AML-193 (cell line): ENCODE results near the gene RYK.
"Not testable (repeated sequence)": the region's sequence is repeated elsewhere in the genome, so short reads cannot be mapped to it uniquely, and the experiment has no call there.

Source experiments
- DNase-seq, 2 experiments: peaks; one replicate each; lab custom pipeline; 2025; lab: John Stamatoyannopoulos, UW

Gene RYK

GRCh38 chr3:134216191-134216764 lies 34.4 kb downstream of the RYK start:
- DNase-seq = no peak

- no peak for DNase-seq
These were observed 36.4 kb downstream of the RYK start for GRCh38 chr3:134214239-134214638.

DNA sequence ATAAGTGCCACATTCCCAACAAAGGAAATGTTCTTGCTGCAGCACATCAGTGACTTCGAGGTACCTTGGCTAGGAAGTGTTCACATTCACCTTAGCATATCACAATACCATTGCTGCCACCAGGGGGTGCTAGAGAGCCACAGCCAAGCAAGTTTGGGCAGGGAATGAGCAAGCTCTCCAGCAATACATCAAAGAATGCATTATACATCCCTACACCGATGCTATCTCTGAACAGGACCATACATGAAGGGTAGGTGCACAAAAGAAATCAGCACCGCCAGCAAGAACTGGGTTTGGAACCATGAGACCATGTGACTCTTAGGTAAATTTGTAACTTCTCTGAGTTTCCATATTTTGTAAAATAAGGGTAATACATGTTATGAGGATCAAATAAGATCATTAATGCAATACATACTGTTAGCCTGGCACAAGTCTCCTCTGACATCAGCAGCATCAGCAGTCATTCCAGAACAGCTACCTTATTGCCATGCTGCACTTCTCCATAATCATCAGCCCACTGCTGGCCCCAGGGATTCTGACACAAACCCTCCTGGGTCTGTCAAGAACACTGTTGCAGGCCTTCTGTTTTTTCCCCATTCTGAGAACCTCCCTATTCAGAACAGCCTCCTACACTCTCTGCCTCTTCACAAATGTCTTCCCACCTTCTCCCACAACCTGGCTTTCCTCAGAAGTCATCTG lies 37.5 kb downstream of the RYK start:
- peak; percentile 84 to 85 for DNase-seq

- DNase-seq = peak; percentile 55 to 61
These were observed 38.9 kb downstream of the RYK start for GRCh38 chr3:134211797-134212196.

DNA sequence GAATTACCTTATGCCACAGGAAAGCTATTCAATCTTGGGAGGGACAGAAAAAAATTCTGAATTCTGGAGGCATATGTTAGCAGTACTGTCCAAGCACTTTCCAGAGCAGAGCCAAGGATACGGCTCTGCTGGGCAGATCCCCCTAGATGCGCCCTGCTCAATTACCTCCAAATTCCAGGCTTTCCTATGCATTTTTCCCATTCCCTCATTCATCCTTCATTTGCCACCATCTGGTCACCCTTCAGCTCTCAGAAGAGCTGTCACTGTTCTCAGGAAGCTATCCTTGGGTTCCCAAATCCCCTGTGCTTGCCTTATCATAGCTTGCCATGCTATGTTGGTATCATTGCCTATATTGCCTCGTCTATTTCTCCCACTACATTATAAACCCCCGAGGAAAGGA lies 45.2 kb downstream of the RYK start:
- DNase-seq = no peak

DNA sequence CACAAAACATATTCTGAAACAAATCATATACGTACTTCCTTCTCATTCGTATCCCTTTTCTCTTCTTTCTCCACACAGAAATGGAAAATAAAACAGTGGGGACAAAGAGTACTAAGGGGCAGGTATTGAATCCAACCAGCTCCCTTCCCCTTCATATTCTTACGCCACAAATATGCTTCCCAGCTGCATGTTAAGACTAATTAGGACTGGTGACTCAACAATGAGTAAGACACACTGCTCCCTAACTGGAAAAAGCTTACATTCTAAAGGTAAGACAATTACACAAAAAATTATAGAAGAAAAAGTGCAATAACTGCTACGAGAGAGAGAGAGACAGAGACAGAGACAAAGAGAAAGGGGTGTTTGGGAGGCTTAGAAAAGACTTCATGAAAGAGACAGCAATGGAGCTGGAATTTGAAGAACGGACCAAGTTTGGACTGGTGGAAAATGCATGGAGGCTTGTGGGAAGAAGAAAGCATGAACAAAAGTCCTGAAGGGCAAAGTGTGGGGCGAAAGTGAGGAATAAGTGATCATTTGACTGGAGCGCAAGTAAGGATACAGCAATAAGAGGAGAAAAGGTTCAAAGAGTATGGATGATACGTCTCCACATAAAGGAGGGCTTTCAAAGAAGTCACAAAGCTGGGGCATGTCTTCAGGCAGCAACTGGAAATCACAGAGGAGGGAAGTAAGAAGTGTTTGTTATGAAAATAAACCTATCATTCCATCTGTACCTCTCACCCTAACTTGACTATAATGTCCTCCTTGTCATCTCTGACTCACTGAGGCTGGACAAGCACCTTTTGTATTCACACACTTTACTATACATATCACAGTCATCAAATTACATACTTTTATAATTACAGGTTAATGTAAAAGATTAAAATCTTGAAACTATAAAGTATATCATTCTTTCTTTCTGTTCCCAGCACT lies 49.2 kb downstream of the RYK start:
- no peak for DNase-seq

- not testable (repeated sequence) for DNase-seq
These were observed 50.8 kb downstream of the RYK start for GRCh38 chr3:134199880-134200279.

DNA sequence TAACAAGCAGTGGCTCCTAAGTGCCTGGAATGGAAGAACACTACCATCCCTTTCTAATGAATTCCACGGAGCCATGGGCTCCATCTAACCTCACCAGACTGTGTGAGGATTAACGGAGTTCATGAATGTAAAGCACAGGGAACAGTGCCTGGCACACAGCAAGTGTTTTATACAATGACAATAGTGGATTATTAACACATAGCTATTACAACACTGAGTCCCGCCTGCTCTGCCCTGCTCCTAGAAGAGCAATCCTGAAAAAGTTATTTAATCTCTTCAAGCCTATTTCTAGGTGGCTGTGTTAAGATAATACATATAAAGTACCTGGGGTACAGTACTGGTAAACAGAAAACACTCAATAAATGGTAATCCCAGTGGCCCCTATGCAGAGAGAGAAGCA lies 51.4 kb downstream of the RYK start:
- no peak for DNase-seq

- DNase-seq = no peak
These were observed 52.2 kb downstream of the RYK start for GRCh38 chr3:134198414-134198813.

- DNase-seq = peak; percentile 56 to 68
These were observed 52.9 kb downstream of the RYK start for GRCh38 chr3:134197681-134198261.

GRCh38 chr3:134194247-134194646 lies 56.4 kb downstream of the RYK start:
- no peak for DNase-seq

- no peak for DNase-seq
These were observed 60.4 kb downstream of the RYK start for GRCh38 chr3:134190250-134190649.

DNA sequence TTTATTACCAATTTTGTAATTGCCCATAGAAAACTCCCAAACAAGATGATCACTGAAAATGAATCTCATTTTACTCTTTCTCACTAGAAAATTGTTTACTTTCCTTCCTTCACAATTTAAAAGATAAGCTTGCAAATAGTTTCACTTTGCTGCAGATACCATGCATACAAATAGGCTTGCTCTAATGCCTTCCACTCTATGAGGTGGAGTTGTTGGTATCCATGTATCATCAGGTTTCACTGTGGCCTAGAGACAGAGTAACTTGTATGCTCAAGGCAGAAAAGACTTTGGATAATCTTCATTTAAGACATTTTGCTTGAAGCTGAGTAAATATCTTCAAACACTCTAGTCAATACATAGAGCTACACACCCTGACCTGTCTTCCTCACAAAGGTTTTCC lies 60.8 kb downstream of the RYK start:
- DNase-seq = no peak

- DNase-seq = no peak
These were observed 64.3 kb downstream of the RYK start for GRCh38 chr3:134186391-134186790.

DNA sequence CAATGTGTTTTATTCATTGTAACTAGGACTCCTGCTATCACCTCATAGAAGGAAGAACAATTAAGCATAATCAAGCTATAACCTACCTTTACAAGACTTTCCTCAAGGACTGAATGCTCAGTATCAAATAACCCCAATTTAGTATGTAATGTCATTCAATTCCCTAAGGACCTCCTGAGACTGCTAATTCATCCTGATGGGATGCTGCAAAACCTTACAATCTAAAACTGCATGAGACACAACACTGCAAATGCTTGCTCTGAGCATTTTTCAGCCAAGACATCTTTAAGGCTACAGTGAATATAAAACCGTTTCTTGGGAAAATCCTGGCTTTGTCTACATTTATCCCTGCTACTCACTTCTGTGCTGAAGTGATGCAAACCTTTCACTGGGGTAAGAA lies 69.9 kb downstream of the RYK start:
- no peak for DNase-seq

DNA sequence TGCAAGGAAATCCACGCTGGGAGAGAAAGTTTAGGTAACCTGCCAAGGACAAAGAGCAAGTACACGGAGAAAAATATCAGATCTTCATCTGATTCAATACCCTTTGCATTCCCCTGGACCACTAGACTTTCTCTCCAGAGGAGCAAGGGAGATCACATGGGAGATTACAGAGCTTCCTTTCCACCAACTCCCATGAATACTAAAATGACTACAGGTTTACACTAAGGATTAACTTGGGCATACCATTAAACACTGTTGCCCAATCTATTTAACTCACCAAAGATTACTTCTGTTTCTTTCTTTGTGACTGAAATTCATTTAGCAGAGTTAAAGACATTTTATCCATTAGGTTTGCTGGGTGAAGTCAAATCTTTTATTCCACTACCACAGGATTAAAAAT lies 71.2 kb downstream of the RYK start:
- DNase-seq = no peak

GRCh38 chr3:134163096-134163495 lies 87.6 kb downstream of the RYK start:
- no peak for DNase-seq

DNA sequence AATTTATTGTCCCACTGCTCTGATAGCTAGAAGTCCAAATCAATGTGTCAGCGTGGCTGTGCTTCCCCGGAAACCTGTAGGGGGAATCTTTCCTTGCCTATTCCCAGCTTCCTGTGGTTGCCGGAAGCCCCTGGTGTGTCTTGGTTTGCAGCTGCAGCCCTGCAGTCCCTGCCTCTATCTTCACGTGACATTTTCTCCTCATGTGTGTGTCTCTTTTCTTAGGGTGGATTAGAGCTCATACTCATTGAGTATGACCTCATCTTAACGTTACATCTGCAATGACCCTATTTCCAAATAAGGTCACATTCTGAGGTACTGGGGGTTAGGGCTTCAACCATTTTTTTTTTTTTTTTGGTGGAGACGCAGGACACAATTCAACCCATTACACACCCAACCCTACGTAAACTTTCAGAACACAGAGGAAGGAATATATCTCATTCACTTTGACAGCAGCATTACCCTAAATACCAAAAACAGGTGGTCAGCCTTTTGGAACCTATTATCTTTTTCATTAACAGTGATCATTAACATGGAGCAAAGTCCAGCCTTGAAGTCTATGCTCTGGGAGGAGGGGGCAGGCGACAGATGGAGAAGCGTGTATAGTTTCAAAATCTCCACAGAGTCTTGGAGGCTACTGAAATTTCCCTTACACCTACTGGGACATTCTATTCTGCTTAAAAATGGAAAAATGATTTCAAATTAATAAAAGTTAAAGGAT lies 88.6 kb downstream of the RYK start:
- no peak for DNase-seq

DNA sequence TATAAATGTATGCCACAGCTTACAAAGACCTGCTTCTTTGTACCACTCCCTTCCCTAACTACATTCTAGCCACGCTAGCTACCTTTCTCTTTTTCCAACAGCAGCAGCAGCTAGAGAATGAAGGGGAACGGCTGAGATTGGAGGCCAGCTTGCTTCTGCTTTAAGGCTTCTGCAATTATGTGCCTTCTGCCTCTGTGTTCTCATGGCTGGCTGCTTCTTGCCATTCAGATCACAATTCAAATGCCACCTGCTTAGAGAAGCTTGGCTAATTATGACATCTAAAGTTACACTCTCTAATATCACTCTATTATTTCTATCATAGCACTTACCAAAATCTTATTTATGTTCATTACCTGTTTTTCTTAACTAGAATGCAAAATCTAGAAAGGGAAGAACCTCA lies 95.2 kb downstream of the RYK start:
- no peak for DNase-seq

- no peak for DNase-seq
These were observed 96.9 kb downstream of the RYK start for GRCh38 chr3:134153761-134154160.

DNA sequence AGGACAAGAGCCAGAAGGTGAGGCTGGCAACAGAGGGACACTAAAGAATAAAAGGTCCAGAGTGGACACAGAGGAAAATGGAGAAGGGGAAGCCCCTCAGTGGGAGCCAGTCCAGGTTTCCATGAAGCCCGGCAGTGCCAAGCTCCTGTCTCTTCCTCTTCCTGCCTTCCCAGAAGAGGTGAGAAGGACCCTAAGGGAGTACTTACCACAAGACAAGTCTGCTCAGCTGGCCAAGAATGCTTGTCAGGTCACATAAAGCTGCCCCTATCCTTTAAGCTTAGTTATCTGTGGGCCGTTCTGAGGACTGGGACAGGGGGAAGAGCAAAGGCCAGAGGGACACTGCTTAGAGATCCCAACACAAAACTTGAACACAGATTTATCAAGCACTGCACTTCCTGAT lies 100.2 kb downstream of the RYK start:
- no peak for DNase-seq

DNA sequence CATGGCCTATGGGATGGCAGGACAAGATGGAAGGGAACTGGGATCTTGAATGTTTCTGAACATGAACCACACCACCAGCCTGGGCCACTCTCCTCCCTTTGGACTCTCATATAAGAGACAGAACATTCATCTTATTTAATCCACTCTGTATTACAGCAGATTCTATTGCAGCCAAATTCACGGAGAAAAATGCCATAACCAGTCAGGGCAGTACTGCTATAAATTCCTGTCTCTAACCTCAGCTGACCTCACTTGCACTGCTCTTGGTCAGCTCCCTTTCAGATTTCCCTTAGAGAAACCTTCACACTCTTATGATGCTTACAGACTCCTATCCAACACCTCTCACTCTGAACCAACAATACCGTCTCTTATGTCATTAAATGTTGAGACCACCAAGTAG lies 101.4 kb downstream of the RYK start:
- DNase-seq = no peak
